GM13976 (cell line): ENCODE data around the gene NUP107.

Source experiments
- DNase-seq: peaks from one replicate; pipeline ENCODE4 v3.0.0; 2012; ENCODE audit warnings: low spot score
- in situ Hi-C: fragments of 300-500 bp; cut with MboI; formaldehyde crosslinking; loops from one replicate; pipeline ENCODE4 v1.12.0; 2022; ENCODE audit warnings: low sequenced_read_pairs, mixed read lengths, inconsistent platforms; ENCODE audit not compliant: unreplicated experiment
- TF ChIP-seq, protein P1 (sequence below): IDR thresholded peaks from 2 replicates; pipeline ENCODE4 v1.5.1; 2012; ENCODE audit warnings: borderline replicate concordance, mild to moderate bottlenecking; ENCODE audit not compliant: insufficient read depth; ENCODE audit errors: extremely low read depth, missing control alignments, control extremely low read depth

NUP107 gene

GRCh38 chr12:68647507-68647906 is 39.3 kb upstream of the NUP107 start:
- DNase-seq: no peak
- in situ Hi-C loops: no loop called here
- TF ChIP-seq, protein P1, sequence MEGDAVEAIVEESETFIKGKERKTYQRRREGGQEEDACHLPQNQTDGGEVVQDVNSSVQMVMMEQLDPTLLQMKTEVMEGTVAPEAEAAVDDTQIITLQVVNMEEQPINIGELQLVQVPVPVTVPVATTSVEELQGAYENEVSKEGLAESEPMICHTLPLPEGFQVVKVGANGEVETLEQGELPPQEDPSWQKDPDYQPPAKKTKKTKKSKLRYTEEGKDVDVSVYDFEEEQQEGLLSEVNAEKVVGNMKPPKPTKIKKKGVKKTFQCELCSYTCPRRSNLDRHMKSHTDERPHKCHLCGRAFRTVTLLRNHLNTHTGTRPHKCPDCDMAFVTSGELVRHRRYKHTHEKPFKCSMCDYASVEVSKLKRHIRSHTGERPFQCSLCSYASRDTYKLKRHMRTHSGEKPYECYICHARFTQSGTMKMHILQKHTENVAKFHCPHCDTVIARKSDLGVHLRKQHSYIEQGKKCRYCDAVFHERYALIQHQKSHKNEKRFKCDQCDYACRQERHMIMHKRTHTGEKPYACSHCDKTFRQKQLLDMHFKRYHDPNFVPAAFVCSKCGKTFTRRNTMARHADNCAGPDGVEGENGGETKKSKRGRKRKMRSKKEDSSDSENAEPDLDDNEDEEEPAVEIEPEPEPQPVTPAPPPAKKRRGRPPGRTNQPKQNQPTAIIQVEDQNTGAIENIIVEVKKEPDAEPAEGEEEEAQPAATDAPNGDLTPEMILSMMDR: no peak

- TF ChIP-seq, protein P1: no peak
- in situ Hi-C loops: no loop called here
- no peak for DNase-seq
Measured at GRCh38 chr12:68648179-68648578, 38.6 kb upstream of the NUP107 start.

- in situ Hi-C loops: no loop called here
- DNase-seq: no peak
- TF ChIP-seq, protein P1: no peak
Measured at GRCh38 chr12:68665016-68665569, 21.7 kb upstream of the NUP107 start.

- TF ChIP-seq, protein P1: no peak
- no peak for DNase-seq
- in situ Hi-C loops: no loop called here
Measured at GRCh38 chr12:68667291-68667690, 19.5 kb upstream of the NUP107 start.

DNA sequence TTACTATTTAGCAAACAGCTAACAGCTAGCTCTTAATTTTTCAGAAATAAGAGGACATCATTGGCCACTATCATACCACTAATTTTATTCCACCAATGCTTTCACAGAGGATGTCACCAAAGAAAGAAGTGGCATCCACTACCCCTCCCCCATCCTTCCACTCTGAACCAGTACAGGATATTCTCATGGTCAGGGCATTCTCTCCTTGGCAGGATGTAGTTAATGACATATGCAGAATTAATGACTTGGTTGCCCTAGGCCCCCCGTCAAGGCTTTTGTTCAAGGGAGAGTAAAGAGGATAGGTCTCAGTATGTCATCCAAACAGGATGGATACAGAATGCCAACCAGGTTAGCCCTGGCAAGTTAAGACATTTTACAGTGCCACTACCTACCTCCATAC is 18.9 kb upstream of the NUP107 start:
- in situ Hi-C loops: no loop called here
- no peak for DNase-seq
- TF ChIP-seq, protein P1: no peak

DNA sequence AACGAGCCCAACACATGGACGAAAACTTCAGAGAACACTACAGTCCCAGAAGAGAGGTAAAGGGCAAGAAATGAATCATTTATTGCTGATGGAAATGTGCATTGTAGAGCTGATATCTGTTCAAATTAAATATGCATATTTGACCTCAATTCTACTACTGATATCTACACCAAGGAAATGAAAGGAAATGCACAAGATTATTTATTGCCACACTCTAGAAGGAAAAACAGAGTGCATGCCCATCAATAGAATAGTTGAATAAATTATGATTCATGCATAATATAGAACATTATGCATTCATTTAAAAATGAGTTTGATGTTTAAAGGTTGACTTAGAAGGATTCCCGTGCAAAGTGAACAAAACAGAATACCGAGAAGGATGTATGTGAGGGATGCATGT is 15.6 kb upstream of the NUP107 start:
- in situ Hi-C loops: no loop called here

GRCh38 chr12:68673788-68674187 is 13.0 kb upstream of the NUP107 start:
- in situ Hi-C loops: no loop called here
- no peak for DNase-seq
- TF ChIP-seq, protein P1: no peak

More for the DNA sequence above, 15.6 kb upstream of the NUP107 start:
- no peak for DNase-seq
- TF ChIP-seq, protein P1: no peak
